PFSK-1 (cell line): Measurements from ENCODE around the gene BTBD9.

ENCODE experiments used
- FOXP2 ChIP-seq: optimal IDR thresholded peaks from 2 replicates; pipeline ENCODE3; 2011; ENCODE audit warnings: borderline replicate concordance, control low read depth, inconsistent platforms; ENCODE audit not compliant: insufficient read depth; ENCODE audit errors: extremely low read length, extremely low read depth
- POLR2AphosphoS5 ChIP-seq: IDR thresholded peaks from 2 replicates; pipeline ENCODE4 v1.6.1; 2012; ENCODE audit warnings: low read depth, mild to moderate bottlenecking, control low read depth, low read length, moderate library complexity
- REST ChIP-seq, 2 experiments: IDR thresholded peaks; 2 replicates each; pipeline versions ENCODE4 v1.6.1 to v1.8.0; 2011 to 2012; ENCODE audit warnings: low read depth in 2 of 2, low read length in 2 of 2, control low read depth in 1 of 2, inconsistent platforms in 1 of 2, mild to moderate bottlenecking in 1 of 2, moderate library complexity in 1 of 2; ENCODE audit not compliant: insufficient read depth in 1 of 2
- SIN3A ChIP-seq: IDR thresholded peaks from 2 replicates; pipeline ENCODE4 v1.6.1; 2012; ENCODE audit warnings: mild to moderate bottlenecking, low read length, moderate library complexity, borderline replicate concordance; ENCODE audit not compliant: insufficient read depth
- TAF1 ChIP-seq: IDR thresholded peaks from 2 replicates; pipeline ENCODE4 v1.6.1; 2012; ENCODE audit warnings: low read length, control low read depth, borderline replicate concordance; ENCODE audit not compliant: insufficient read depth

BTBD9 gene

GRCh38 chr6:38272222-38272621, 367.5 kb downstream of the BTBD9 start:
- no peak for TF ChIP-seq FOXP2
- no peak for TF ChIP-seq POLR2AphosphoS5
- TF ChIP-seq SIN3A, result no peak
- TF ChIP-seq TAF1, result no peak
- TF ChIP-seq REST (IDR thresholded peaks at IDR 0.05; ENCODE audit: insufficient read depth in 1 of 2, low read depth in 2 of 2, low read length in 2 of 2), result no peak

GRCh38 chr6:38271081-38271480, 368.6 kb downstream of the BTBD9 start:
- no peak for TF ChIP-seq FOXP2
- TF ChIP-seq REST (IDR thresholded peaks at IDR 0.05; ENCODE audit: insufficient read depth in 1 of 2, low read depth in 2 of 2, low read length in 2 of 2), result no peak
- no peak for TF ChIP-seq POLR2AphosphoS5
- TF ChIP-seq SIN3A, result no peak
- TF ChIP-seq TAF1, result no peak

GRCh38 chr6:38270367-38270766, 369.4 kb downstream of the BTBD9 start:
- TF ChIP-seq SIN3A, result no peak
- no peak for TF ChIP-seq POLR2AphosphoS5
- TF ChIP-seq REST (IDR thresholded peaks at IDR 0.05; ENCODE audit: insufficient read depth in 1 of 2, low read depth in 2 of 2, low read length in 2 of 2), result no peak
- TF ChIP-seq FOXP2, result no peak
- TF ChIP-seq TAF1, result no peak

GRCh38 chr6:38269461-38270172, 370.1 kb downstream of the BTBD9 start:
- TF ChIP-seq POLR2AphosphoS5, result no peak
- TF ChIP-seq FOXP2, result no peak
- no peak for TF ChIP-seq TAF1
- TF ChIP-seq SIN3A, result no peak
- no peak for TF ChIP-seq REST (IDR thresholded peaks at IDR 0.05; ENCODE audit: insufficient read depth in 1 of 2, low read depth in 2 of 2, low read length in 2 of 2)
